Measurements from ENCODE around the gene POC1B. TPM values are rescaled to one million over a fixed set of nuclear protein-coding genes. Genes with fewer than 3 reads are reported as not detected.
A peak's percentile ranks its signal among the peaks of the same experiment; 100 is the strongest.

POC1B gene
- total and polyA plus RNA-seq, 2 donors (not counting 3 experiments of a cell fraction or from before 2014, with no cell fraction given), result 7.1 to 18.2 TPM

- DNase-seq (ENCODE audit: low read depth, low spot score), result peak; percentile 21
- CTCF ChIA-PET, result interaction anchor here (0.9 to 2.3 kb wide), 3 partner anchors 9 to 14 kb away, joined by 3 to 11 read pairs (median 3); no protein-coding TSS in a partner anchor
- H3K4me1 ChIP-seq (ENCODE audit: control insufficient read depth, extremely low read depth, insufficient read depth, low read length), result peaks cover 2% of the 10 kb centered on the region
- no peaks in the 10 kb centered on the region for H3K27me3 ChIP-seq (ENCODE audit: control insufficient read depth in 2 of 2, insufficient read depth in 2 of 2, low read length in 2 of 2)
- dilution Hi-C loops (cut with MboI; ENCODE audit: extremely low pct_ligation_motif_present, low sequenced_read_pairs) (no loop called here), intact Hi-C loops (cut with micrococcal nuclease) (no loop called here)
- no peak overlapping the region for H2AFZ ChIP-seq (ENCODE audit: low read depth, low read length)
- H3K9me1 ChIP-seq (replicated peaks; ENCODE audit: control insufficient read depth, extremely low read depth, insufficient read depth, low read length), result no peaks in the 10 kb centered on the region
- peak; percentile 31 for FAIRE-seq
- no TSS peak for BruUV-seq (replicated peaks)
- no peaks in the 10 kb centered on the region for H3K79me2 ChIP-seq (ENCODE audit: control insufficient read depth, insufficient read depth, low read length)
- POLR2A ChIA-PET, result no interaction called here
- TF ChIP-seq FOS (IDR thresholded peaks at IDR 0.05; ENCODE audit: borderline replicate concordance, insufficient read depth, low read length), result peak; percentile 41
- no peak for TF ChIP-seq MYC (IDR thresholded peaks at IDR 0.05; ENCODE audit: low read depth, low read length)
- peak; percentile 21 for TF ChIP-seq JUN (IDR thresholded peaks at IDR 0.05; ENCODE audit: borderline replicate concordance, insufficient read depth, insufficient read length, low read depth)
- no peak overlapping the region for H3K27ac ChIP-seq (ENCODE audit: insufficient read depth, low read depth, low read length)
- H3K9me3 ChIP-seq (replicated peaks; ENCODE audit: control insufficient read depth, insufficient read depth, low read length), result no peaks in the 10 kb centered on the region
- H4K20me1 ChIP-seq (replicated peaks; ENCODE audit: control insufficient read depth, extremely low read depth, insufficient read depth, low read length), result no peaks in the 10 kb centered on the region
- H3K4me2 ChIP-seq (ENCODE audit: insufficient read depth, low read length), result no peak overlapping the region
- H3K9ac ChIP-seq (replicated peaks; ENCODE audit: extremely low read depth, insufficient read depth, low read length), result no peak overlapping the region
- H3K36me3 ChIP-seq (ENCODE audit: control insufficient read depth in 2 of 2, extremely low read depth in 1 of 2, insufficient read depth in 2 of 2, low read length in 2 of 2), result no peaks in the 10 kb centered on the region
- H3K4me3 ChIP-seq (replicated peaks in 1 of 3; ENCODE audit: insufficient read depth in 1 of 3, low read depth in 1 of 3, low read length in 3 of 3), result no peak overlapping the region
Observed at GRCh38 chr12:89552376-89552775, 26.5 kb upstream of the POC1B start.

- dilution Hi-C loops (cut with MboI; ENCODE audit: extremely low pct_ligation_motif_present, low sequenced_read_pairs), result no loop called here
- Histone ChIP-seq H3K79me2 (ENCODE audit: control insufficient read depth, insufficient read depth, low read length) (no peaks in the 10 kb centered on the region), H3K9ac (replicated peaks; ENCODE audit: extremely low read depth, insufficient read depth, low read length) (no peak overlapping the region), H3K4me2 (ENCODE audit: insufficient read depth, low read length) (no peak overlapping the region), H3K27me3 (ENCODE audit: control insufficient read depth in 2 of 2, insufficient read depth in 2 of 2, low read length in 2 of 2) (no peaks in the 10 kb centered on the region), H3K4me3 (replicated peaks in 1 of 3; ENCODE audit: insufficient read depth in 1 of 3, low read depth in 1 of 3, low read length in 3 of 3) (no peak overlapping the region), H3K9me3 (replicated peaks; ENCODE audit: control insufficient read depth, insufficient read depth, low read length) (no peaks in the 10 kb centered on the region), H2AFZ (ENCODE audit: low read depth, low read length) (no peak overlapping the region), H3K4me1 (ENCODE audit: control insufficient read depth, extremely low read depth, insufficient read depth, low read length) (peaks cover 2% of the 10 kb centered on the region), H3K27ac (ENCODE audit: insufficient read depth, low read depth, low read length) (no peak overlapping the region), H3K36me3 (ENCODE audit: control insufficient read depth in 2 of 2, extremely low read depth in 1 of 2, insufficient read depth in 2 of 2, low read length in 2 of 2) (no peaks in the 10 kb centered on the region), H4K20me1 (replicated peaks; ENCODE audit: control insufficient read depth, extremely low read depth, insufficient read depth, low read length) (no peaks in the 10 kb centered on the region), H3K9me1 (replicated peaks; ENCODE audit: control insufficient read depth, extremely low read depth, insufficient read depth, low read length) (no peaks in the 10 kb centered on the region)
- CTCF ChIA-PET, result interaction anchor here (0.9 to 2.3 kb wide), 2 partner anchors 8 to 14 kb away, joined by 3 to 11 read pairs; no protein-coding TSS in a partner anchor
- no peak for DNase-seq (ENCODE audit: low read depth, low spot score)
- POLR2A ChIA-PET, result no interaction called here
- TF ChIP-seq EZH2 (IDR thresholded peaks at IDR 0.05; ENCODE audit: borderline replicate concordance, low read depth, low read length, severe bottlenecking) (no peak), FOS (IDR thresholded peaks at IDR 0.05; ENCODE audit: borderline replicate concordance, insufficient read depth, low read length) (no peak), JUN (IDR thresholded peaks at IDR 0.05; ENCODE audit: borderline replicate concordance, insufficient read depth, insufficient read length, low read depth) (no peak), MAX (IDR thresholded peaks at IDR 0.05; ENCODE audit: insufficient read depth, insufficient read length) (no peak), POLR2AphosphoS5 (IDR thresholded peaks at IDR 0.05; ENCODE audit: insufficient read depth, low read depth, low read length) (no peak), CTCF (IDR thresholded peaks at IDR 0.05; ENCODE audit: extremely low read depth in 1 of 2, insufficient read depth in 1 of 2, low read depth in 1 of 2, low read length in 2 of 2) (no peak), GATA2 (IDR thresholded peaks at IDR 0.05; ENCODE audit: insufficient read depth, insufficient read length, low read depth, low read length) (no peak), MYC (IDR thresholded peaks at IDR 0.05; ENCODE audit: low read depth, low read length) (no peak), POLR2A (IDR thresholded peaks at IDR 0.05; ENCODE audit: low read depth, low read length) (no peak)
- intact Hi-C loops (cut with micrococcal nuclease), result no loop called here
- BruUV-seq (replicated peaks), result no TSS peak
- no peak for FAIRE-seq
Observed at GRCh38 chr12:89551747-89552146, 25.9 kb upstream of the POC1B start.

All from endothelial cell of umbilical vein (primary cell).